RKO (cell line): Measurements from ENCODE around the gene RUNX1.

ENCODE experiments used
- DNase-seq: peaks from one replicate; pipeline ENCODE4 v3.0.0-alpha.2; 2016; ENCODE audit warnings: low spot score

RUNX1 gene

GRCh38 chr21:34923626-34924025 is 125.5 kb downstream of the RUNX1 start:
- DNase-seq = no peak

GRCh38 chr21:34923202-34923601 is 125.9 kb downstream of the RUNX1 start:
- DNase-seq = no peak

GRCh38 chr21:34922479-34922878 is 126.6 kb downstream of the RUNX1 start:
- no peak for DNase-seq

GRCh38 chr21:34921151-34921550 is 128.0 kb downstream of the RUNX1 start:
- no peak for DNase-seq

- DNase-seq = no peak
These were observed 129.7 kb downstream of the RUNX1 start for GRCh38 chr21:34919406-34919805.

GRCh38 chr21:34916446-34916845 is 132.7 kb downstream of the RUNX1 start:
- no peak for DNase-seq

- no peak for DNase-seq
These were observed 133.7 kb downstream of the RUNX1 start for GRCh38 chr21:34915364-34915841.

- no peak for DNase-seq
These were observed 134.9 kb downstream of the RUNX1 start for GRCh38 chr21:34914239-34914638.

GRCh38 chr21:34913811-34914210 is 135.3 kb downstream of the RUNX1 start:
- DNase-seq = no peak

- DNase-seq = no peak
These were observed 136.8 kb downstream of the RUNX1 start for GRCh38 chr21:34912022-34912945.

GRCh38 chr21:34911360-34911759 is 137.7 kb downstream of the RUNX1 start:
- no peak for DNase-seq

GRCh38 chr21:34910396-34910795 is 138.7 kb downstream of the RUNX1 start:
- no peak for DNase-seq

GRCh38 chr21:34909492-34910292 is 139.4 kb downstream of the RUNX1 start:
- no peak for DNase-seq

GRCh38 chr21:34908419-34909055 is 140.6 kb downstream of the RUNX1 start:
- no peak for DNase-seq

- no peak for DNase-seq
These were observed 141.4 kb downstream of the RUNX1 start for GRCh38 chr21:34907461-34908418.

GRCh38 chr21:34906401-34906800 is 142.7 kb downstream of the RUNX1 start:
- DNase-seq = no peak

GRCh38 chr21:34905218-34905537 is 143.9 kb downstream of the RUNX1 start:
- no peak for DNase-seq

GRCh38 chr21:34904526-34905217 is 144.4 kb downstream of the RUNX1 start:
- no peak for DNase-seq

- peak; percentile 44 for DNase-seq
These were observed 148.7 kb downstream of the RUNX1 start for GRCh38 chr21:34900376-34900775.

GRCh38 chr21:34899760-34900159 is 149.3 kb downstream of the RUNX1 start:
- DNase-seq = no peak

- no peak for DNase-seq
These were observed 149.8 kb downstream of the RUNX1 start for GRCh38 chr21:34899302-34899701.
